Kidney epithelial cell (primary cell): ENCODE results near the gene ELOA. TPM values are rescaled to one million over a fixed set of nuclear protein-coding genes. Genes with fewer than 3 reads are reported as not detected.

ENCODE experiments used
- DNase-seq: peaks from one replicate; pipeline ENCODE4 v3.0.0-alpha.2; 2010; ENCODE audit warnings: low read depth
- H3K27me3 ChIP-seq: 2 replicates; pipeline ENCODE4 v1.6.0; 2011; ENCODE audit warnings: low read length; ENCODE audit not compliant: control insufficient read depth, insufficient read depth
- H3K36me3 ChIP-seq: 2 replicates; pipeline ENCODE4 v1.5.1; 2011; ENCODE audit warnings: low read length; ENCODE audit not compliant: control insufficient read depth, insufficient read depth
- H3K4me3 ChIP-seq: 2 replicates; pipeline ENCODE4 v1.5.1; 2011; ENCODE audit warnings: low read depth, mild to moderate bottlenecking, control low read depth, low read length
- CTCF ChIP-seq: IDR thresholded peaks from 2 replicates; pipeline ENCODE4 v1.5.1; 2011; ENCODE audit warnings: mild to moderate bottlenecking, moderate library complexity, low read length, control low read depth, inconsistent platforms; ENCODE audit not compliant: insufficient read depth, poor library complexity, severe bottlenecking
- total RNA-seq: library from RNA; depleted of rRNA; stranded (reverse); fragments of >200 nt; gene quantifications from 2 replicates; pipeline ENCODE4 v1.2.3, GENCODE V29; 2015

ELOA gene
- total RNA-seq, 1 donor from 2014 or later: 56.7 TPM

GRCh38 chr1:23756676-23757075 is 13.4 kb downstream of the ELOA start:
- no peak overlapping the region for H3K4me3 ChIP-seq
- TF ChIP-seq CTCF: no peak
- no peaks in the 10 kb centered on the region for H3K27me3 ChIP-seq
- peak; percentile 61 for DNase-seq
- H3K36me3 ChIP-seq: peaks cover 3% of the 10 kb centered on the region

- H3K36me3 ChIP-seq: peaks cover 3% of the 10 kb centered on the region
- H3K27me3 ChIP-seq: no peaks in the 10 kb centered on the region
- TF ChIP-seq CTCF: no peak
Measured at GRCh38 chr1:23757812-23758211, 14.5 kb downstream of the ELOA start.

GRCh38 chr1:23759277-23759676 is 16.0 kb downstream of the ELOA start:
- peaks cover 3% of the 10 kb centered on the region for H3K36me3 ChIP-seq
- no peak for TF ChIP-seq CTCF
- DNase-seq: no peak

More at GRCh38 chr1:23757812-23758211, 14.5 kb downstream of the ELOA start:
- no peak overlapping the region for H3K4me3 ChIP-seq
- no peak for DNase-seq

GRCh38 chr1:23763041-23763577 is 19.8 kb downstream of the ELOA start:
- H3K36me3 ChIP-seq: no peaks in the 10 kb centered on the region
- no peaks in the 10 kb centered on the region for H3K27me3 ChIP-seq
- no peak overlapping the region for H3K4me3 ChIP-seq
- DNase-seq: no peak
- TF ChIP-seq CTCF: no peak

More at GRCh38 chr1:23759277-23759676, 16.0 kb downstream of the ELOA start:
- no peaks in the 10 kb centered on the region for H3K27me3 ChIP-seq
- no peak overlapping the region for H3K4me3 ChIP-seq

GRCh38 chr1:23768733-23769132 is 25.5 kb downstream of the ELOA start:
- Histone ChIP-seq H3K27me3 (no peaks in the 10 kb centered on the region), H3K4me3 (no peak overlapping the region), H3K36me3 (no peaks in the 10 kb centered on the region)
- no peak for DNase-seq
- TF ChIP-seq CTCF: no peak

GRCh38 chr1:23772049-23772853 is 29.0 kb downstream of the ELOA start:
- H3K36me3 ChIP-seq: no peaks in the 10 kb centered on the region
- H3K27me3 ChIP-seq: no peaks in the 10 kb centered on the region
- DNase-seq: no peak
- H3K4me3 ChIP-seq: no peak overlapping the region
- TF ChIP-seq CTCF: peak; percentile 97
